OCI-LY1 (cell line): ENCODE results near the gene HSF4.
A peak's percentile ranks its signal among the peaks of the same experiment; 100 is the strongest.

Source experiments
- H2AFZ ChIP-seq: fragments of 200-600 bp; sonication (generic), shearing (Covaris generic); 2 replicates; pipeline ENCODE4 v1.6.0; 2014; ENCODE audit warnings: antibody characterized with exemption, mild to moderate bottlenecking, low read length
- H3F3A ChIP-seq: fragments of 200-600 bp; sonication (generic), shearing (Covaris generic); 2 replicates; pipeline ENCODE4 v1.6.0; 2014; ENCODE audit warnings: mild to moderate bottlenecking, antibody characterized with exemption, low read length, moderate library complexity; ENCODE audit not compliant: insufficient read depth
- H3K27ac ChIP-seq: fragments of 200-600 bp; sonication (generic); 2 replicates; pipeline ENCODE4 v1.5.1; 2014; ENCODE audit warnings: low read length, mixed run types, mild to moderate bottlenecking, low read depth; ENCODE audit not compliant: poor library complexity, severe bottlenecking
- H3K27me3 ChIP-seq: fragments of 200-600 bp; sonication (generic); 2 replicates; pipeline ENCODE4 v1.6.0; 2014; ENCODE audit warnings: antibody characterized with exemption, mild to moderate bottlenecking, low read length, moderate library complexity; ENCODE audit not compliant: insufficient read depth
- H3K36me3 ChIP-seq: fragments of 200-600 bp; sonication (generic); 2 replicates; pipeline ENCODE4 v1.6.1; 2014; ENCODE audit warnings: mild to moderate bottlenecking, antibody characterized with exemption, low read length, moderate library complexity, mixed read lengths; ENCODE audit not compliant: insufficient read depth
- H3K4me1 ChIP-seq: fragments of 200-600 bp; sonication (generic); 2 replicates; pipeline ENCODE4 v1.5.1; 2014; ENCODE audit warnings: mild to moderate bottlenecking, low read length, moderate library complexity; ENCODE audit not compliant: insufficient read depth, severe bottlenecking
- H3K4me2 ChIP-seq: fragments of 200-600 bp; sonication (generic), shearing (Covaris generic); 2 replicates; pipeline ENCODE4 v1.6.1; 2014; ENCODE audit warnings: low read length
- H3K4me3 ChIP-seq: fragments of 200-600 bp; sonication (generic); 2 replicates; pipeline ENCODE4 v1.5.1; 2014; ENCODE audit warnings: low read length, low read depth, mild to moderate bottlenecking, mixed read lengths; ENCODE audit not compliant: poor library complexity, severe bottlenecking
- H3K79me2 ChIP-seq: fragments of 200-600 bp; shearing (Covaris generic); 2 replicates; pipeline ENCODE4 v1.6.1; 2016; ENCODE audit warnings: mixed run types, low read length, mixed read lengths; ENCODE audit not compliant: insufficient read depth
- H3K9ac ChIP-seq: fragments of 200-600 bp; sonication (generic), shearing (Covaris generic); 2 replicates; pipeline ENCODE4 v1.6.1; 2014; ENCODE audit warnings: mild to moderate bottlenecking, low read length, mixed read lengths
- H3K9me2 ChIP-seq: fragments of 200-600 bp; sonication (generic), shearing (Covaris generic); 2 replicates; pipeline ENCODE4 v1.6.1; 2014; ENCODE audit warnings: low read depth, mild to moderate bottlenecking, low read length, mixed read lengths
- H3K9me3 ChIP-seq: fragments of 200-600 bp; shearing (Covaris generic); 2 replicates; pipeline ENCODE4 v1.6.1; 2014; ENCODE audit warnings: low read length, mixed read lengths
- H4K20me1 ChIP-seq: fragments of 200-600 bp; sonication (generic), shearing (Covaris generic); 2 replicates; pipeline ENCODE4 v1.6.0; 2016; ENCODE audit warnings: mild to moderate bottlenecking, low read length; ENCODE audit not compliant: insufficient read depth
- EZH2 ChIP-seq: fragments of 200-600 bp; sonication (generic), shearing (Covaris generic); IDR thresholded peaks from 2 replicates; pipeline ENCODE4 v1.8.0; 2017; ENCODE audit warnings: borderline replicate concordance, mixed run types, mild to moderate bottlenecking, antibody characterized with exemption, low read length, moderate library complexity, mixed read lengths
- TF ChIP-seq, protein P1 (sequence below): fragments of 200-600 bp; sonication (generic), shearing (Covaris generic); IDR thresholded peaks from 2 replicates; pipeline ENCODE4 v1.5.1; 2017; ENCODE audit warnings: mild to moderate bottlenecking, antibody characterized with exemption, low read length, moderate library complexity, mixed read lengths

HSF4 gene

DNA sequence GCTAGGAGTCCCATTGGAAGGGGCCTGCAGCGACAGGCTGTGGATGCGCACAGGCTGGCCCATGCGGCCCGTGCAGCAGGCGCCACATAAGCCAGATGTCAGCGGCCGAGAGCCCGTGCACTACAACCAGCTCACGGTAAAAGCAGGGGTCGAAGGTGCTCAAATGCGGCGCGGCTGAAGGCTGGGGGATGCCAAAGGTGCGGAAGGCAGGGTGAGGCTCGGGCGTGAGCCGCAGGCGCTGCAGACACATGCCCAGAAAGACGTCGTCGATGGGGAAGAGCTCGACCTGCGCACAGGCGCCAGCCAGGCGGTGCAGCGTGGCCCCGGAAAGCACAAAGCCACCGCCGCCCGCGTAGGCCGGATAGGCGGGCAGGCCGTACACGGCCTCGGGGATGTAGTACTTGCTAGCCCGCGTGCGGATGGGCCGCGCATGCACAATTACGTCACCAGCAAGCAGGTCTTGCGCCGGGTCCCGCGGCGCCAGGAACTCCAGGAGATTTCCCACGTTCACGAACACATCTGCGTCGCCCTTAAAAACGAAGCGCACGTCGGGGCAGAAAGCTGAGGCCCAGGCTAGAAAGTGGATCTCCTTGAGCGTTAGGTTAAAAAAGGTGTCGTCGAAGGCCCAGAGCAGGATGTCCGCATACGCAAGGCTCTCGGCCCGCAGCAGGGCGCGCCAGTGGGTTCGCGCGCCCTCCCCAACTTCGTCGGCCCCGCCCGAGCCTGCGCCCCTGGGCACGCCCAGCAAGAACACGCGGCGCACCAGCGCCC is 15.1 kb upstream of the HSF4 start:
- peaks cover 40% of the 10 kb centered on the region for H3K36me3 ChIP-seq
- H2AFZ ChIP-seq, result no peak overlapping the region
- no peak overlapping the region for H3K4me3 ChIP-seq
- H3K9me2 ChIP-seq, result no peaks in the 10 kb centered on the region
- no peaks in the 10 kb centered on the region for H3F3A ChIP-seq
- H3K4me2 ChIP-seq, result no peak overlapping the region
- no peaks in the 10 kb centered on the region for H3K79me2 ChIP-seq
- TF ChIP-seq, protein P1, sequence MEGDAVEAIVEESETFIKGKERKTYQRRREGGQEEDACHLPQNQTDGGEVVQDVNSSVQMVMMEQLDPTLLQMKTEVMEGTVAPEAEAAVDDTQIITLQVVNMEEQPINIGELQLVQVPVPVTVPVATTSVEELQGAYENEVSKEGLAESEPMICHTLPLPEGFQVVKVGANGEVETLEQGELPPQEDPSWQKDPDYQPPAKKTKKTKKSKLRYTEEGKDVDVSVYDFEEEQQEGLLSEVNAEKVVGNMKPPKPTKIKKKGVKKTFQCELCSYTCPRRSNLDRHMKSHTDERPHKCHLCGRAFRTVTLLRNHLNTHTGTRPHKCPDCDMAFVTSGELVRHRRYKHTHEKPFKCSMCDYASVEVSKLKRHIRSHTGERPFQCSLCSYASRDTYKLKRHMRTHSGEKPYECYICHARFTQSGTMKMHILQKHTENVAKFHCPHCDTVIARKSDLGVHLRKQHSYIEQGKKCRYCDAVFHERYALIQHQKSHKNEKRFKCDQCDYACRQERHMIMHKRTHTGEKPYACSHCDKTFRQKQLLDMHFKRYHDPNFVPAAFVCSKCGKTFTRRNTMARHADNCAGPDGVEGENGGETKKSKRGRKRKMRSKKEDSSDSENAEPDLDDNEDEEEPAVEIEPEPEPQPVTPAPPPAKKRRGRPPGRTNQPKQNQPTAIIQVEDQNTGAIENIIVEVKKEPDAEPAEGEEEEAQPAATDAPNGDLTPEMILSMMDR, result no peak
- no peak for TF ChIP-seq EZH2
- H3K27me3 ChIP-seq, result no peaks in the 10 kb centered on the region
- no peaks in the 10 kb centered on the region for H3K9me3 ChIP-seq
- H3K9ac ChIP-seq, result no peak overlapping the region
- no peak overlapping the region for H3K27ac ChIP-seq
- H4K20me1 ChIP-seq, result no peaks in the 10 kb centered on the region
- peaks cover 5% of the 10 kb centered on the region for H3K4me1 ChIP-seq

DNA sequence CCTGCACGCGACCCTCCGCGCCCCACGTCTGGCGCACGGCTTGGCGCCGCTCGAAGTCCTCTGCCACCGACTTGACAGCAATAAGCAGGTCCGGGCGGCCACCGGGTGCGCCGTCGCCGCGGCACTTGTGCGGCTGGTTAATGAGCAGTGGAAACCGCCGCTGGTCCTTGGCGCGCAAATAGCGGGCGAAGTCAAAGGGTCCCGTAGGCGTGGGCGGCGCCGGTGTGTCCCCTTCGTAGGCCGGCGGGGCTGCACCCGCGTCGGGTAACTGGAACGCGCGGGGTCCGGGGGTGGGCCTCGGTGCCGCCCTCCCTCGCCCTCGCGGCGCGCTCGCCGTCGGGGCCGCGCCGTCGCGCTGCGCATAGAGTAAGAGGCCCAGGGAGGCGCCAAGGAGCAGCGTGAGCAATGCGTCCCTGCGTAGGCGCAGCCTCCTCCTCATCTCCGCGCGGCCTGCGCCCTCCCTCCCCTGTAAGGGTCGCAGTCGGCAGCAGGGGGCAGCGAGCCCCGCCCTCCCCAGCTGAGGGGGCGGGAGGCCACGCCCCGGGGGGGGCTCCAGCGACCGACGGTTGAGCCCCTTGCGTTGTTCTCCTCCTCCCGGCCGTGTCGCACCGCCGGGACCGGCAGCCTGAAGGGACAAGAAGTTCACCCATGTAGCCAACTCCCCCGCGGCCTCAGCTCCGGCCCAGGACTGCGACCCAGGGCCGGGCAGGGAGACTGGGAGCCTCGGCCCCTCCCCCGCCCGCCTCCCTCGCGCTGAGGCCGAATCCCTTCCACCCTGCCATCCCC is 14.3 kb upstream of the HSF4 start:
- TF ChIP-seq, protein P1, result no peak
- TF ChIP-seq EZH2, result no peak
- peak overlapping the region; percentile 28 for H3K4me3 ChIP-seq
- no peak overlapping the region for H2AFZ ChIP-seq
- peaks cover 7% of the 10 kb centered on the region for H3K4me1 ChIP-seq
- H3K9ac ChIP-seq, result no peak overlapping the region; the same call in 1 of the 2 replicates
- no peaks in the 10 kb centered on the region for H3F3A ChIP-seq
- H3K79me2 ChIP-seq, result no peaks in the 10 kb centered on the region
- no peaks in the 10 kb centered on the region for H4K20me1 ChIP-seq
- no peak overlapping the region for H3K27ac ChIP-seq
- no peaks in the 10 kb centered on the region for H3K27me3 ChIP-seq
- H3K36me3 ChIP-seq, result peaks cover 32% of the 10 kb centered on the region
- no peaks in the 10 kb centered on the region for H3K9me3 ChIP-seq
- peak overlapping the region; percentile 48 for H3K4me2 ChIP-seq
- H3K9me2 ChIP-seq, result no peaks in the 10 kb centered on the region

DNA sequence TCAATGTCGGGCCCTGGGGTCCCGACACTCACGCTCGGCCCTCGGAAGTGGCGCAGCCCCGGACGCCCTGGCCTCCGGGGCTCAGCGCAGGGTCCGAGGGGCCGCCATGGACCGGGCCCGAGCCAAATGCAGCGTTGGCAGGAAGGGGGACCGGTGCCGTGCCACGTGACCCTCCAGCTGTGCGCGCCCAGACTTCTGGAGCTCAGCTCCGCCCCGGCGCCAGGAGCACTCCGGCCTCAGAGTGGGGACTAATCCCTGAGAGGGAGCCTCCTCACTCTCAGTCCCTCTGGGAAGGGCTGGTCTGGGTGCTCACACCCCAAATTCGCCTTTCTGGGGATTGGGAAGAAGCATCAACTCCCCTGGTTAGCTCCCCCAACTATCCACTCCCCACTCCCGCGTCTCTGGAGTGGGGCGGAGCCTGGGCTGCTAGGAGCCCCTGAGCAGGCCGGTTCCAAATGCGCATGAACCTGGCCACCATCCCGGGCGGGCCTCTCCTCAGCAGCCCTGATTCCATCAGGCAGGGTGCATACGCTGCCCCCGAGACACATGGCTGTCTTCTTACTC is 13.6 kb upstream of the HSF4 start, which contains the start of gene B3GNT9:
Gene B3GNT9, minus strand, starts transcription at position 166 of the 564 bp plus-strand sequence. CDS start 513 bp downstream, outside the sequence.
- Histone ChIP-seq H2AFZ (no peak within 1 kb of the TSS), H3K9me2 (no peaks in the 10 kb centered on the region), H3K4me2 (peak within 1 kb of the TSS; percentile 48), H3K27ac (no peak within 1 kb of the TSS), H3F3A (no peaks in the 10 kb centered on the region), H3K9ac (no peak within 1 kb of the TSS; the same call in 1 of the 2 replicates), H3K36me3 (peaks cover 26% of the 10 kb centered on the region), H3K4me3 (peak within 1 kb of the TSS; percentile 28), H4K20me1 (no peaks in the 10 kb centered on the region), H3K4me1 (peaks cover 7% of the 10 kb centered on the region), H3K9me3 (no peaks in the 10 kb centered on the region), H3K79me2 (no peaks in the 10 kb centered on the region), H3K27me3 (no peaks in the 10 kb centered on the region)
- no peak for TF ChIP-seq EZH2
- TF ChIP-seq, protein P1, result no peak
